Renal cortex interstitium (tissue), 15 donors: ENCODE results near the gene RMND5B. TPM values are rescaled to one million over a fixed set of nuclear protein-coding genes. Genes with fewer than 3 reads are reported as not detected.
A peak's percentile ranks its signal among the peaks of the same experiment; 100 is the strongest.
"Not testable (repeated sequence)": the region's sequence is repeated elsewhere in the genome, so short reads cannot be mapped to it uniquely, and the experiment has no call there.

ENCODE experiments used
- DNase-seq, 11 donors: peaks; one replicate each; pipeline ENCODE4 v3.0.0-alpha.2; 2013; ENCODE audit warnings: low read depth in 9 of 11, low spot score in 4 of 11; ENCODE audit errors: extremely low read depth in 1 of 11
- long read RNA-seq, 16 experiments: transcript quantifications; one replicate each; lab custom pipeline, GENCODE V29; 2026
- polyA plus RNA-seq, 3 donors: library from polyadenylated mRNA; unstranded; fragments of 120-200 nt; gene quantifications; one replicate each; pipeline ENCODE4 v1.2.1, GENCODE V29; 2013; ENCODE audit not compliant: insufficient read length in 3 of 3

RMND5B gene, protein sequence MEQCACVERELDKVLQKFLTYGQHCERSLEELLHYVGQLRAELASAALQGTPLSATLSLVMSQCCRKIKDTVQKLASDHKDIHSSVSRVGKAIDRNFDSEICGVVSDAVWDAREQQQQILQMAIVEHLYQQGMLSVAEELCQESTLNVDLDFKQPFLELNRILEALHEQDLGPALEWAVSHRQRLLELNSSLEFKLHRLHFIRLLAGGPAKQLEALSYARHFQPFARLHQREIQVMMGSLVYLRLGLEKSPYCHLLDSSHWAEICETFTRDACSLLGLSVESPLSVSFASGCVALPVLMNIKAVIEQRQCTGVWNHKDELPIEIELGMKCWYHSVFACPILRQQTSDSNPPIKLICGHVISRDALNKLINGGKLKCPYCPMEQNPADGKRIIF
- 10 to 100 TPM; 30.2 to 34.9 (median 34.0) TPM for polyA plus RNA-seq
- long read RNA-seq, donor 1, partial matches to known transcripts, result 9 of 225 reads
- long read RNA-seq, donor 1, other reads (novel, unspliced or antisense), result 212 of 225 reads
- long read RNA-seq, donor 2, partial matches to known transcripts, result 186 of 216 reads
- long read RNA-seq, donor 2, other reads (novel, unspliced or antisense), result 26 of 216 reads
- long read RNA-seq, donor 3, partial matches to known transcripts, result 0 of 3 reads
- long read RNA-seq, donor 3, other reads (novel, unspliced or antisense), result 0 of 3 reads
- long read RNA-seq, donor 4, partial matches to known transcripts, result 15 of 268 reads
- long read RNA-seq, donor 4, other reads (novel, unspliced or antisense), result 249 of 268 reads
- long read RNA-seq, donor 5, result 0 reads
- long read RNA-seq, donor 6, partial matches to known transcripts, result 0 of 1 reads
- long read RNA-seq, donor 6, other reads (novel, unspliced or antisense), result 0 of 1 reads
- long read RNA-seq, donor 7, partial matches to known transcripts, result 355 of 382 reads
- long read RNA-seq, donor 7, other reads (novel, unspliced or antisense), result 23 of 382 reads
- long read RNA-seq, donor 8, result 0 reads
- long read RNA-seq, donor 9, partial matches to known transcripts, result 0 of 3 reads
- long read RNA-seq, donor 9, other reads (novel, unspliced or antisense), result 0 of 3 reads
- long read RNA-seq, donor 10, partial matches to known transcripts, result 9 of 250 reads
- long read RNA-seq, donor 10, other reads (novel, unspliced or antisense), result 237 of 250 reads
- long read RNA-seq, donor 11, partial matches to known transcripts, result 0 of 4 reads
- long read RNA-seq, donor 11, other reads (novel, unspliced or antisense), result 0 of 4 reads
- long read RNA-seq, donor 12, partial matches to known transcripts, result 0 of 3 reads
- long read RNA-seq, donor 12, other reads (novel, unspliced or antisense), result 0 of 3 reads
- long read RNA-seq, donor 13, result 0 reads
- long read RNA-seq, donor 14, full-length matches to known transcripts, result 5 of 5 reads
- long read RNA-seq, donor 14, partial matches to known transcripts, result 0 of 5 reads
- long read RNA-seq, donor 14, other reads (novel, unspliced or antisense), result 0 of 5 reads
- long read RNA-seq, donor 15, partial matches to known transcripts, result 0 of 4 reads
- long read RNA-seq, donor 15, other reads (novel, unspliced or antisense), result 0 of 4 reads
- long read RNA-seq, donor 16, transcript RMND5B-201 (11 exons, 1,929 nt), result major isoform, 9 of 773 reads
- long read RNA-seq, donor 16, partial matches to known transcripts, result 712 of 773 reads
- long read RNA-seq, donor 16, other reads (novel, unspliced or antisense), result 52 of 773 reads

GRCh38 chr5:178130576-178131445 is at the start of gene RMND5B:
TSS of gene RMND5B (plus strand) at chr5:178131014. CDS start at chr5:178138120, 7,106 bp downstream.
- peak in 8 of 11 donors; percentile 56 to 81 (median 76) for DNase-seq

DNA sequence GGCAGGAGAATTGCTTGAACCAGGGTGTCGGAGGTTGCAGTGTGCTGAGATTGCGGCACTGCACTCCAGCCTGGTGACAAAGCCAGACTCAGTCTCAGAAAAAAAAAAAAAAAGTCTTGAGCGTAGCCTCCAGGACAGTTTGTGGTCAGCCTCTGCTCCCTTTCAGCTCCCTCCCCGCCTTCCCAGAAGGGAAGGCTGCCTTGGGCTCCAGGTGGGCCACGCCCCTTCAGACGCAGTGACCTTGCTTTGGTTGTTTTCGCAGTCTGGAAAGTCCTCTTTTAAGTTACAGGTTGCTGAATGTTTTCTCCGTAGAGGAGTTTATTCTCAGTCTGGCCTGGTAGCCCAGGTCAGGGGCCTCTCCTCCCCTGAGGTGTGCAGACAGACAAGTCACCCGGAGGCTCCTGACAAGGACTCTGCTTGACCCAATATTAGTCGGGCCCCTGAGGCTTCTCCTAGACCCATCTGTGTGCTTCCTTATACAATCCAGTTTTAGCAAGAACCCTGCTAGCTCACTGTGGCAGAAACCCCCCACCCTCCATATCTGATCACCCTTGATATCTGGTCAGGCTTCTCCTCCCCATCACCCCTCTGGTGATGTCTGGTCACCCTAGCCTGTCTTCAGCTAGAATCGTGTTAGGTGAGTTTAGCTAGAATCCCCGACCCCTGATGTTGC is 49.1 kb upstream of the RMND5B start:
- DNase-seq, result no peak

DNA sequence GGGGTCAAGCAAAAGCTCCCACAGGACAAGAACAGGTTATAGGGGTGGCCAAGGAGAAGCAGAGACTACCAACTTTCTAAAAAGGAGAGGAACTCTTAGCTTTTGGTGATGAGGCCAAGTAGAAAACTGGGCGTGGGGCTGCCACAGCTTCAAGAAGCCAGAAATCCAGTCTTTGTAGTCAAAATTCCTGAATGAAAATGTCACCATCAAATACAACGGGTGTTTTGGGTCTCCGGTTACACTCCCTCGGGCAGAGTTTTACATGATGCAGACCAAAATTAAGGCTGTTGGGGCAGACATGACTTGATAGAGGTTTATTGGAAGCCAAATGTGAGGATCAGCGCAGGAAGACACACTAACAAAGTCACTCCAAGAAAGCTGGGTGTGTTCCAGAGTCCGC is 46.9 kb upstream of the RMND5B start:
- DNase-seq, result no peak

GRCh38 chr5:178085316-178085715 is 45.5 kb upstream of the RMND5B start:
- DNase-seq, result no peak

GRCh38 chr5:178086266-178086665 is 44.5 kb upstream of the RMND5B start:
- no peak for DNase-seq

DNA sequence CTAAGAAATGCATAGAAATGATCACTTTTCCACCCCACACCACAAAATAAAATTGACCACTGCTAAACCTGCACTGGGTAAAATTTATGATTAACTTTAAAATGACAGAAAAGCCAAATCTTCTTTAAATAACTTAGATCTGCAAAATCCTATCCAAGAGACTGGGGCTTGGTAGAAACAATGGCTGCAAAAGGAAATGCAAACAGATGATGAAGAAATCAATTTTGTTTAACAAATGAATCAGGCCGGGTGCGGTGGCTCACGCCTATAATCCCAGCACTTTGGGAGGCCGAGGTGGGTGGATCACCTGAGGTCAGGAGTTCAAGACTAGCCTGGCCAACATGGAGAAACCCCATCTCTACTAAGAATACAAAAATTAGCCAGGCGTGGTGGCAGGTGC is 43.6 kb upstream of the RMND5B start:
- not testable (repeated sequence) for DNase-seq

DNA sequence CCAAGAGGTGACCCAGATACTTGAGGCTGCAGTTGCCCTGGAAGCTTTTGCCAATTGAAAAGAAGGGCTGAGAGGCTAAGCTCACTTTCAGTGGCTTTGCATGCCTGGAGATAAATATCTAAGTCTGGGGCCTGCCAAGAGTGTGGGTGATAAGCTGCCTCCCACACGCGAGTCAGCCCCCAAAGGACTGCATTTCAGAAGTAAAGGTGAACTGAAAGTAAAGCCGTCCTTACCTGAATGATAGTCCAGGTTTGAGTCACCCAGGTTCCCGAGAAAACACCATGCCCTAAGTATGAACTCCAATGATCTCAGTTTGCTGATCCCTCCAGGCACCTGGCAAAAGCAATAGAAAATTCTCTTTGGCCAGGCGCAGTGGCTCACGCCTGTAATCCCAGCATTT is 40.0 kb upstream of the RMND5B start:
- no peak for DNase-seq

DNA sequence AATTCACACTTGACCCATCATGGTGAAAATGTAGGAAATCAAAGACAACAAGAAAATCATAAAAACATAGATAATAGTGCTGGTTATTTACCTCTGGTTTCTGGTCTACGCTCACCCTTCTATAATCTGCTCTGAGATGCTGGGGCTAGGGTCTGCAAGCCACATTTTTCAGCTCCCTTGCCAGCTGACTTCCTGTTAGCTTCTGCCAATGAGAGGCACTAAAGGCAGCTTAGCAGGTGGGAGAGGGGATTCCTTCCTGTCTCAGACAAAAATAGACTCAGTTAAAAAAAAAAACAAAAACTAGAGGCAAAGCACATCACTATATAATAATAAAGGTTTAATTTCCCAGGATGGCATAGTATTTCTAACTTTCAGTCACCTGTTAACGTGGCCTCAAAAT is 37.7 kb upstream of the RMND5B start:
- no peak for DNase-seq

DNA sequence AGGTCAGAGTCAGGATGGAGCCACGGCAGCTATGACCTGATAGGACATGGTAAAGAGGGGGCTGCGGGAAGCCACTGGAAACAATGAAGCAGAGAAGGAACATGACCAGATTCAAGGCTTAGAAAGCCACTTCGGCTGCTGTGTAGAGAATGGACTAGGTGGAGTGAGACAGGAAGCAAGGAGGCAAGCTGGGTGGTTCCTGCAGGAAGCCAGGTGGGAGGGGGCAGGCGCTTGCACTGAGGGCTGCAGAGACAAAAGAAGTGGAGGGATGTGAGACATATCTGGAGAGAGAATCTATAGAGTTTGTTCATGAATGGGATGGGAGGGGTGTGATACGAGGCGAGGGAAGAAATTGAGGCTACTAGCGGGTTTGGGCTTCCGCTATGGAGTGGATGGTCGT is 36.5 kb upstream of the RMND5B start:
- no peak for DNase-seq

- DNase-seq, result no peak
These were observed 32.1 kb upstream of the RMND5B start for GRCh38 chr5:178098685-178099084.

DNA sequence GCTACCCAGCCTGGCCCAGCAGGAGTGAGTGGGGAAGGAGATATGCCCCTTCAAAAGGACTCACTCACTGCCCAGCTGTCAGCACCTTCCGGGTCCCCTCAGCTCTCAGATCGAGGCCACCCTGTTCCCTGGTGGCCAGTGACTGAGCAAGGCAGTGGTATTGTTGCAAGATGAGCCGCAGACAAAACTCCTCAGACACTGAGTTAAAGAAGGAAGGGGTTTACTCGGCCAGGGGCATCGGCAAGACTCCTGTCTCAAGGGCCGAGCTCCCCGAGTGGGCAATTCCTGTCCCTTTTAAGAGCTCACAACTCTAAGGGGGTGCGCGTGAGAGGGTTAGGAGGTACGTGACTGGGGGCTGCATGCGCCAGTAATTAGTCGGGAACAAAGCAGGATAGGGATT is 27.2 kb upstream of the RMND5B start:
- no peak for DNase-seq

GRCh38 chr5:178104492-178104891 is 26.3 kb upstream of the RMND5B start:
- no peak for DNase-seq

- DNase-seq, result no peak
These were observed 24.7 kb upstream of the RMND5B start for GRCh38 chr5:178106086-178106485.

GRCh38 chr5:178106556-178107239 is 24.1 kb upstream of the RMND5B start:
- no peak for DNase-seq

DNA sequence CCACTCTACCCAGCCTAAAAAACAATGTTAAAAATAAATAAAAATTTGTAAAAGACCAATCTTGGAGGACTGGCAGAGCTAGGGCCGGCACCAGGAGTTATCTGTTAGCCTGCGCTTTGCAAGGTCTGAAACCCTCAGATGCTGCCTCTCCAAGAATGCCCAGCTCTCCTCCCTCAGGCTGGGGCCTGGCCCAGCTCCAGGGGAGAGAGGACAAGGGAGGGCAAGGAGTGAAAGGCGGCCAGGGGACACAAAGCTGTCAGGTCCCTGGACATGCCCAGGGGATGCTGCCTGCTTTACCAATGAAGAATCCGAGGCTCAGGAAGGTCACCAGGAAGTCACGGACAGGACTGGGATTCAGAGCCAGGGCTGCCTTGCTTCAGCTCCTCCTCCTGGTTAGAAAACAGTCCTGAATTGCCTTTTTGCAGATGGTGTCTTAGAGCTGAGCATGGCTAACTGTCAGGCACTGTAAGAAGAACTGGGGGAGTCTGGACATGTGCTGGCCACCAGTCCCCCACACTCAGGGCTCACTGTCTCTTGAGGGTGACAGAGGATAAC is 23.0 kb upstream of the RMND5B start:
- no peak for DNase-seq

DNA sequence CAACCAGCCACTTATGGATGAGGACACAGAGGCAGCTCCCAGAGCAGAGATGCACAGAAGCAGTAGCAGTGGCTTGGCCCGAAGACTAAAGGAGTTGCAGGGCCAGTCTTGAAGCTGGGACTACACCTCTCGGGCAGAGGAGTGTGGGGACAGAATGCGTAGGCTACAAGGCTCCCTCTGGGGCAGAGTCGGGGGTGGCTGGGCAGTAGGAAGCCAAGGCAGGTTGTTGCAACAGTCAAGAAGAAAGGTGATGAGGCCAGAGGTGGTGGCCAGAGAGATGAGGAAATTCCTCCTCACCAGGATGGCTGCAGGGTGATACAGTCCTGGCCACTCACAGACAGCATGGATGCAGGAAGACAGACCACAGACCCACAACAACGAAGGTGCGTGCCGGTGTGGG is 22.4 kb upstream of the RMND5B start:
- no peak for DNase-seq
